NCI-H524 treated with DMSO at 0.1 percent for 48 hours (cell line): Measurements from ENCODE around the gene RETREG2.

ENCODE experiments used
- DNase-seq: peaks from one replicate; lab custom pipeline; 2025; lab: John Stamatoyannopoulos, UW

Gene RETREG2

GRCh38 chr2:219177552-219178376 lies at the start of gene RETREG2:
RETREG2 (plus strand) TSS chr2:219178275; CDS start chr2:219178353, 78 bp downstream.
- peak; percentile 28 for DNase-seq

- DNase-seq, result no peak
Measured at GRCh38 chr2:219128396-219128795, 49.7 kb upstream of the RETREG2 start.

- DNase-seq, result no peak
Measured at GRCh38 chr2:219129589-219129988, 48.5 kb upstream of the RETREG2 start.

GRCh38 chr2:219131327-219131726 lies 46.7 kb upstream of the RETREG2 start:
- DNase-seq, result no peak

- DNase-seq, result no peak
Measured at GRCh38 chr2:219131744-219132143, 46.3 kb upstream of the RETREG2 start.

- no peak for DNase-seq
Measured at GRCh38 chr2:219133976-219134375, 44.1 kb upstream of the RETREG2 start.

- no peak for DNase-seq
Measured at GRCh38 chr2:219140722-219141121, 37.4 kb upstream of the RETREG2 start.

- DNase-seq, result no peak
Measured at GRCh38 chr2:219142329-219142728, 35.7 kb upstream of the RETREG2 start.

GRCh38 chr2:219149667-219150066 lies 28.4 kb upstream of the RETREG2 start:
- DNase-seq, result no peak

GRCh38 chr2:219155054-219155644 lies 22.9 kb upstream of the RETREG2 start:
- no peak for DNase-seq

GRCh38 chr2:219157396-219157795 lies 20.7 kb upstream of the RETREG2 start:
- no peak for DNase-seq

- no peak for DNase-seq
Measured at GRCh38 chr2:219158025-219158424, 20.1 kb upstream of the RETREG2 start.

GRCh38 chr2:219158586-219158985 lies 19.5 kb upstream of the RETREG2 start:
- DNase-seq, result no peak

- no peak for DNase-seq
Measured at GRCh38 chr2:219159771-219160185, 18.3 kb upstream of the RETREG2 start.

GRCh38 chr2:219160186-219161017 lies 17.7 kb upstream of the RETREG2 start, which contains the start of gene NHEJ1:
NHEJ1 (minus strand) TSS chr2:219160815; CDS start chr2:219158362, 2,453 bp downstream.
- DNase-seq, result peak; percentile 61

GRCh38 chr2:219161097-219161496 lies 17.0 kb upstream of the RETREG2 start:
- DNase-seq, result no peak

GRCh38 chr2:219163156-219163555 lies 14.9 kb upstream of the RETREG2 start:
- DNase-seq, result no peak

GRCh38 chr2:219165058-219165911 lies 12.8 kb upstream of the RETREG2 start:
- no peak for DNase-seq

- DNase-seq, result no peak
Measured at GRCh38 chr2:219167997-219168396, 10.1 kb upstream of the RETREG2 start.

- DNase-seq, result no peak
Measured at GRCh38 chr2:219168526-219168925, 9.5 kb upstream of the RETREG2 start.

- DNase-seq, result no peak
Measured at GRCh38 chr2:219168932-219169331, 9.1 kb upstream of the RETREG2 start.
